ENCODE results near the gene GUCY1A2.

DNA sequence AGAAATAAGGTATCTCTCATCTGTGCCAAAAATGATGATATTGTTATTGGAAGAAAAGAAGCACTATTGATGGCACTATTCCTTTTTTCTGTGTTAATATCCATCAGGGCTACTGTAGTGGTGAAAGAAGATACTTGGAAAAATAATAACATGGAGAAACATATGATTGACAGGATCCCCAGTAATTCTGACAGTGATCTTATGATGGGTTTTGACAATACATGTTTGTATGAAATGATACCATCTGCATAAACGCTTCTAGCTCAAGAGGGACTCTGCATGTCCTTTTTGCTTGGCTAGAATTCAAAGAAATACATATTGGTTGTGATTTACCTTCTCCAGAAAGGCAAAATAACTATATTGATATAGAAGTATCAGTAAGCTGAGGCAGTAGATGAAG is 178.1 kb downstream of the GUCY1A2 start:
- no peak for TF ChIP-seq POLR2A (IDR thresholded peaks at IDR 0.05)
- TF ChIP-seq, protein P1, sequence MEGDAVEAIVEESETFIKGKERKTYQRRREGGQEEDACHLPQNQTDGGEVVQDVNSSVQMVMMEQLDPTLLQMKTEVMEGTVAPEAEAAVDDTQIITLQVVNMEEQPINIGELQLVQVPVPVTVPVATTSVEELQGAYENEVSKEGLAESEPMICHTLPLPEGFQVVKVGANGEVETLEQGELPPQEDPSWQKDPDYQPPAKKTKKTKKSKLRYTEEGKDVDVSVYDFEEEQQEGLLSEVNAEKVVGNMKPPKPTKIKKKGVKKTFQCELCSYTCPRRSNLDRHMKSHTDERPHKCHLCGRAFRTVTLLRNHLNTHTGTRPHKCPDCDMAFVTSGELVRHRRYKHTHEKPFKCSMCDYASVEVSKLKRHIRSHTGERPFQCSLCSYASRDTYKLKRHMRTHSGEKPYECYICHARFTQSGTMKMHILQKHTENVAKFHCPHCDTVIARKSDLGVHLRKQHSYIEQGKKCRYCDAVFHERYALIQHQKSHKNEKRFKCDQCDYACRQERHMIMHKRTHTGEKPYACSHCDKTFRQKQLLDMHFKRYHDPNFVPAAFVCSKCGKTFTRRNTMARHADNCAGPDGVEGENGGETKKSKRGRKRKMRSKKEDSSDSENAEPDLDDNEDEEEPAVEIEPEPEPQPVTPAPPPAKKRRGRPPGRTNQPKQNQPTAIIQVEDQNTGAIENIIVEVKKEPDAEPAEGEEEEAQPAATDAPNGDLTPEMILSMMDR (IDR thresholded peaks at IDR 0.05) = no peak
